Upper lobe of left lung (tissue), 6 donors: Measurements from ENCODE around the gene SMPD3. TPM values are rescaled to one million over a fixed set of nuclear protein-coding genes. Genes with fewer than 3 reads are reported as not detected.

Experiments used
- ATAC-seq, 2 donors: fragments of 200-7000 bp; cut with Tn5 transposase; one replicate each; pipeline ENCODE4 v1.9.1; 2022; ENCODE audit warnings: mild to moderate bottlenecking in 2 of 2, moderate library complexity in 2 of 2; ENCODE audit not compliant: low FRiP score in 2 of 2
- DNase-seq, 2 donors: peaks; one replicate each; pipeline ENCODE4 v3.0.0-alpha.2; 2019 to 2020
- H3K27ac ChIP-seq, 4 donors: fragments of 200-600 bp; sonication (generic); one replicate each; pipeline ENCODE4 v1.5.1; 2016 to 2019
- H3K27me3 ChIP-seq, 4 donors: fragments of 200-600 bp; sonication (generic); one replicate each; pipeline ENCODE4 v1.5.1; 2017 to 2019
- H3K36me3 ChIP-seq, 4 donors: fragments of 200-600 bp; sonication (generic); one replicate each; pipeline ENCODE4 v1.5.1; 2016 to 2019
- H3K4me1 ChIP-seq, 4 donors: fragments of 200-600 bp; sonication (generic); one replicate each; pipeline ENCODE4 v1.5.1; 2018 to 2019
- H3K4me3 ChIP-seq, 4 donors: fragments of 200-600 bp; sonication (generic); one replicate each; pipeline ENCODE4 v1.5.1; 2017 to 2019; ENCODE audit warnings: mild to moderate bottlenecking in 2 of 4, moderate library complexity in 1 of 4
- H3K9me3 ChIP-seq, 4 donors: fragments of 200-600 bp; sonication (generic); one replicate each; pipeline ENCODE4 v1.5.1; 2018 to 2019
- CTCF ChIP-seq, 6 experiments: fragments of 450-650 bp in 4 of 6; fragments of 200-600 bp in 2 of 6; sonication (generic) in 2 of 6; IDR thresholded peaks; one replicate each; pipeline ENCODE4 v1.5.1; 2016 to 2019; ENCODE audit warnings: antibody characterized with exemption in 6 of 6
- EP300 ChIP-seq, 4 donors: sonication (generic); formaldehyde crosslinking; IDR thresholded peaks; one replicate each; pipeline ENCODE4 v1.5.1; 2017; ENCODE audit warnings: antibody characterized with exemption in 4 of 4, control low read depth in 2 of 4
- POLR2A ChIP-seq, 4 donors: fragments of 450-650 bp; IDR thresholded peaks; one replicate each; pipeline ENCODE4 v1.5.1; 2016 to 2017; ENCODE audit warnings: antibody characterized with exemption in 4 of 4, mild to moderate bottlenecking in 2 of 4
- POLR2AphosphoS5 ChIP-seq, 2 donors: sonication (generic); formaldehyde crosslinking; IDR thresholded peaks; one replicate each; pipeline ENCODE4 v1.5.1; 2017; ENCODE audit warnings: antibody characterized with exemption in 2 of 2
- WGBS, 2 donors: methylation state at CpG; one replicate each; pipeline ENCODE4 v1.1.5; 2017 to 2018; 5-methylcytosine and 5-hydroxymethylcytosine counted together
- total RNA-seq, 6 donors: library from RNA; depleted of rRNA in 4 of 6; stranded (reverse); fragments of >200 nt in 4 of 6; gene quantifications; one replicate each; pipeline versions ENCODE4 v1.1.0 to v1.2.1, GENCODE V29; 2016 to 2021
- donor health status: DM: no; HTN: no; CAD: no; lungs with moderate emphysema.
- donor health status: DM: no; HTN: yes; CAD: no; lungs with severe emphysema.

SMPD3 gene
- total RNA-seq, 6 donors from 2014 or later, result 1.2 to 10.7 (median 3.2) TPM

- 83 to 86% methylated on average over 13 to 26 of the region's 28 CpGs for WGBS, 2 donors
- DNase-seq, result no peak
- H3K27ac ChIP-seq, result no peak overlapping the region
Measured at GRCh38 chr16:68355447-68356248, 92.7 kb downstream of the SMPD3 start.

GRCh38 chr16:68354816-68355215, 93.5 kb downstream of the SMPD3 start:
- no peak for DNase-seq
- no peak for ATAC-seq
- H3K36me3 ChIP-seq, result peaks cover 7 to 96% (median 70%) of the 10 kb centered on the region in 4 donors
- H3K4me3 ChIP-seq, result no peak overlapping the region
- no peaks in the 10 kb centered on the region for H3K9me3 ChIP-seq
- H3K27me3 ChIP-seq, result no peaks in the 10 kb centered on the region
- peaks cover 3 to 30% (median 14%) of the 10 kb centered on the region in 4 donors for H3K4me1 ChIP-seq
- H3K27ac ChIP-seq, result no peak overlapping the region
- TF ChIP-seq POLR2A (IDR thresholded peaks at IDR 0.05), result no peak
- TF ChIP-seq EP300 (IDR thresholded peaks at IDR 0.05), result no peak
- no peak for TF ChIP-seq POLR2AphosphoS5 (IDR thresholded peaks at IDR 0.05)
- no peak for TF ChIP-seq CTCF (IDR thresholded peaks at IDR 0.05)
- 93 to 94% methylated on average over 8 to 9 of the region's 9 CpGs for WGBS, 2 donors

More at GRCh38 chr16:68355447-68356248, 92.7 kb downstream of the SMPD3 start:
- H3K9me3 ChIP-seq, result no peaks in the 10 kb centered on the region
- no peaks in the 10 kb centered on the region for H3K27me3 ChIP-seq
- peaks cover 2 to 93% (median 69%) of the 10 kb centered on the region in 4 donors for H3K36me3 ChIP-seq
- H3K4me1 ChIP-seq, result peaks cover 3 to 30% (median 14%) of the 10 kb centered on the region in 4 donors
- no peak overlapping the region for H3K4me3 ChIP-seq
- TF ChIP-seq POLR2AphosphoS5 (IDR thresholded peaks at IDR 0.05) (no peak), POLR2A (IDR thresholded peaks at IDR 0.05) (no peak), CTCF (IDR thresholded peaks at IDR 0.05) (no peak), EP300 (IDR thresholded peaks at IDR 0.05) (no peak)
- no peak for ATAC-seq

DNA sequence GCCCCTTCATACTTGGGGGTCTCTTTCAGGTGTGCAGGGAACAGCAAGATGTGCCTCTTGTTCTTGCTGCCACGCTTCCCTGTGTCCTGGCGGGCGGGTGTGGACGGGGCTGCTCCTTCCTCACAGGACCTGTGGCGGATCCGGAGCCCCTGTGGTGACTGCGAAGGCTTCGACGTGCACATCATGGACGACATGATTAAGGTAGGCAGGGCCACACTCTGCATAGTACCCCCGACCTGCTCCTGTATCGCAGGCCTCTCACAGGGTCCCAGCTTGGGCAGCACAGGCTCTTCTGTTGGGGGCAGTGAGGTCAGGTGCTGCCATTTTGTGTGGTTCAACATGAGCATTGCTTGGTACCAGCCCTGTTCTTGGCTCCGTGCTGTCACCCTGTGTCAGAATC, 94.9 kb downstream of the SMPD3 start:
- no peak overlapping the region for H3K27ac ChIP-seq
- H3K4me3 ChIP-seq, result no peak overlapping the region
- 87% methylated on average over 9 to 13 of the region's 13 CpGs for WGBS, 2 donors
- H3K4me1 ChIP-seq, result peaks cover 3 to 30% (median 14%) of the 10 kb centered on the region in 4 donors
- H3K9me3 ChIP-seq, result no peaks in the 10 kb centered on the region
- no peaks in the 10 kb centered on the region for H3K27me3 ChIP-seq
- no peak for DNase-seq
- ATAC-seq, result no peak
- peaks cover 9 to 98% (median 79%) of the 10 kb centered on the region in 4 donors for H3K36me3 ChIP-seq
- TF ChIP-seq POLR2AphosphoS5 (IDR thresholded peaks at IDR 0.05) (no peak), EP300 (IDR thresholded peaks at IDR 0.05) (no peak), POLR2A (IDR thresholded peaks at IDR 0.05) (no peak), CTCF (IDR thresholded peaks at IDR 0.05) (no peak)

DNA sequence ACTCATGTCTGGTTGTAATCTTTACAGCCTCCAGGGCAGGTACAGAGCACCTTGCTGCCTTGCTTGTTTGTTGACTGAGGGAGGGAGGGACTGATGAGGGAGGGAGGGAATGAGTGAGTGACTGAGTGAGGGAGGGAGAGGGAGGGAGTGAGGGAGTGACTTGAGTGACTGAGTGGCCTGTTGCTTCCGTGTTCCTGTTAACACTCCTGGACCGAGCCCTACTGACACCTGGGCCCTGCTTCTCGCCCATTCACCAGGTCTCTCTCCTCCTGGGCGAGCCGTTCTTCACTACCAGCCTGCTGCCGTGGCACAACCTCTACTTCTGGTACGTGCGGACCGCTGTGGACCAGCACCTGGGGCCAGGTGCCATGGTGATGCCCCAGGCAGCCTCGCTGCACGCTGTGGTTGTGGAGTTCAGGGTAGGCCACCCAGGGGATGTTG, 96.3 kb downstream of the SMPD3 start:
- 76 to 80% methylated on average over 11 of the region's 11 CpGs for WGBS, 2 donors
- TF ChIP-seq POLR2AphosphoS5 (IDR thresholded peaks at IDR 0.05) (no peak), EP300 (IDR thresholded peaks at IDR 0.05) (no peak), CTCF (IDR thresholded peaks at IDR 0.05) (no peak), POLR2A (IDR thresholded peaks at IDR 0.05) (no peak)
- Histone ChIP-seq H3K4me3 (no peak overlapping the region), H3K4me1 (peaks cover 3 to 28% (median 13%) of the 10 kb centered on the region in 4 donors), H3K27ac (no peak overlapping the region), H3K9me3 (no peaks in the 10 kb centered on the region), H3K36me3 (peaks cover 9 to 98% (median 79%) of the 10 kb centered on the region in 4 donors), H3K27me3 (no peaks in the 10 kb centered on the region)
- DNase-seq (peak in 1 of 2 donors; percentile 79), ATAC-seq (peak; percentile 40 to 81)
